HG03439 (cell line): ENCODE results near the gene CA10.

Experiments
- ATAC-seq: cut with Tn5 transposase; IDR thresholded peaks from one replicate; pipeline ENCODE4 v1.9.1; 2021; ENCODE audit warnings: mild to moderate bottlenecking, moderate library complexity; ENCODE audit not compliant: unreplicated experiment

The CA10 gene

GRCh38 chr17:51820766-51821165, 337.7 kb downstream of the CA10 start:
- ATAC-seq: no peak

- no peak for ATAC-seq
Measured at GRCh38 chr17:51820252-51820651, 338.3 kb downstream of the CA10 start.

GRCh38 chr17:51819341-51820219, 338.9 kb downstream of the CA10 start:
- ATAC-seq: no peak

GRCh38 chr17:51818777-51819176, 339.7 kb downstream of the CA10 start:
- no peak for ATAC-seq

- ATAC-seq: no peak
Measured at GRCh38 chr17:51817955-51818354, 340.6 kb downstream of the CA10 start.

GRCh38 chr17:51817117-51817516, 341.4 kb downstream of the CA10 start:
- no peak for ATAC-seq

GRCh38 chr17:51815097-51815496, 343.4 kb downstream of the CA10 start:
- no peak for ATAC-seq

GRCh38 chr17:51814521-51814920, 344.0 kb downstream of the CA10 start:
- ATAC-seq: no peak

- no peak for ATAC-seq
Measured at GRCh38 chr17:51813784-51814174, 344.7 kb downstream of the CA10 start.

GRCh38 chr17:51813140-51813783, 345.3 kb downstream of the CA10 start:
- no peak for ATAC-seq

GRCh38 chr17:51807460-51807859, 351.1 kb downstream of the CA10 start:
- ATAC-seq: no peak

- ATAC-seq: no peak
Measured at GRCh38 chr17:51805765-51806164, 352.7 kb downstream of the CA10 start.

GRCh38 chr17:51805185-51805584, 353.3 kb downstream of the CA10 start:
- no peak for ATAC-seq

- ATAC-seq: no peak
Measured at GRCh38 chr17:51803161-51803560, 355.4 kb downstream of the CA10 start.

GRCh38 chr17:51802544-51802943, 356.0 kb downstream of the CA10 start:
- no peak for ATAC-seq

GRCh38 chr17:51801626-51802025, 356.9 kb downstream of the CA10 start:
- ATAC-seq: no peak

- no peak for ATAC-seq
Measured at GRCh38 chr17:51799981-51800380, 358.5 kb downstream of the CA10 start.

GRCh38 chr17:51799240-51799639, 359.3 kb downstream of the CA10 start:
- ATAC-seq: no peak

- no peak for ATAC-seq
Measured at GRCh38 chr17:51797150-51797549, 361.4 kb downstream of the CA10 start.

- ATAC-seq: no peak
Measured at GRCh38 chr17:51796026-51796425, 362.5 kb downstream of the CA10 start.

GRCh38 chr17:51795401-51795800, 363.1 kb downstream of the CA10 start:
- ATAC-seq: no peak

GRCh38 chr17:51794466-51794865, 364.0 kb downstream of the CA10 start:
- ATAC-seq: no peak
